Measurements from ENCODE around the gene EEIG1. TPM values are rescaled to one million over a fixed set of nuclear protein-coding genes. Genes with fewer than 3 reads are reported as not detected.

Gene EEIG1
- total RNA-seq, 1 donor from 2014 or later: 32.8 TPM

DNA sequence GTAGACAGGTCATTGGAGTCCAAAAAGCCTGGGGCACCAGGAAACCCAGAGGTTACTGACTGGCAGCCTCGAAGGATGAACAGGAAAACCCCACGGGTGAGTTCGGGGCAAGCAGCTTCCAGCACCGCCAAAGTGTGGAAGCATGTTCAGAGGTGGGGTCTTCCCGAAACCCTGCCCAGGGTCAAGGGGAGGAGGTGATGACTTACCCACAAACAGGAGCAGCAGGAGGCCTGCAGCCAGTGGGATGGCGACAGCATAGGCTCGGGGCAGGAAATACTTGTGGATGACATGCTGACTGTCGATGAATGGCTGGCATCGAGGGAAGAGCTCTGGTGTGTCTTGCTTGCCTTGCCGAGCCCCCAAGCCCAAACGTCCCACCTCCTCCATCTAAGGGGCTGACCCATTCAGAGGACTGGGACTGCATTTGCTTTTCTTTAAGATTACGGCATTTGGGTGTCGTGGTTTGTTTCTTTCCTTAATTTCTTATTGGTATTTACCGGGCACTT, 44.4 kb downstream of the EEIG1 start:
- Histone ChIP-seq H3K4me1 (peaks cover 12 to 22% of the 10 kb centered on the region in 2 donors), H3K4me3 (peak overlapping the region; percentile 69 to 78), H3K27me3 (no peaks in the 10 kb centered on the region), H3K27ac (no peak overlapping the region), H3K9me3 (no peaks in the 10 kb centered on the region), H3K36me3 (peaks cover 0 to 8% of the 10 kb centered on the region in 2 donors)
- TF ChIP-seq, protein P1, sequence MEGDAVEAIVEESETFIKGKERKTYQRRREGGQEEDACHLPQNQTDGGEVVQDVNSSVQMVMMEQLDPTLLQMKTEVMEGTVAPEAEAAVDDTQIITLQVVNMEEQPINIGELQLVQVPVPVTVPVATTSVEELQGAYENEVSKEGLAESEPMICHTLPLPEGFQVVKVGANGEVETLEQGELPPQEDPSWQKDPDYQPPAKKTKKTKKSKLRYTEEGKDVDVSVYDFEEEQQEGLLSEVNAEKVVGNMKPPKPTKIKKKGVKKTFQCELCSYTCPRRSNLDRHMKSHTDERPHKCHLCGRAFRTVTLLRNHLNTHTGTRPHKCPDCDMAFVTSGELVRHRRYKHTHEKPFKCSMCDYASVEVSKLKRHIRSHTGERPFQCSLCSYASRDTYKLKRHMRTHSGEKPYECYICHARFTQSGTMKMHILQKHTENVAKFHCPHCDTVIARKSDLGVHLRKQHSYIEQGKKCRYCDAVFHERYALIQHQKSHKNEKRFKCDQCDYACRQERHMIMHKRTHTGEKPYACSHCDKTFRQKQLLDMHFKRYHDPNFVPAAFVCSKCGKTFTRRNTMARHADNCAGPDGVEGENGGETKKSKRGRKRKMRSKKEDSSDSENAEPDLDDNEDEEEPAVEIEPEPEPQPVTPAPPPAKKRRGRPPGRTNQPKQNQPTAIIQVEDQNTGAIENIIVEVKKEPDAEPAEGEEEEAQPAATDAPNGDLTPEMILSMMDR (IDR thresholded peaks at IDR 0.05): no peak
- DNase-seq (ENCODE audit: low spot score in 2 of 2): no peak
- intact Hi-C loops (cut with DNase I): no loop called here

DNA sequence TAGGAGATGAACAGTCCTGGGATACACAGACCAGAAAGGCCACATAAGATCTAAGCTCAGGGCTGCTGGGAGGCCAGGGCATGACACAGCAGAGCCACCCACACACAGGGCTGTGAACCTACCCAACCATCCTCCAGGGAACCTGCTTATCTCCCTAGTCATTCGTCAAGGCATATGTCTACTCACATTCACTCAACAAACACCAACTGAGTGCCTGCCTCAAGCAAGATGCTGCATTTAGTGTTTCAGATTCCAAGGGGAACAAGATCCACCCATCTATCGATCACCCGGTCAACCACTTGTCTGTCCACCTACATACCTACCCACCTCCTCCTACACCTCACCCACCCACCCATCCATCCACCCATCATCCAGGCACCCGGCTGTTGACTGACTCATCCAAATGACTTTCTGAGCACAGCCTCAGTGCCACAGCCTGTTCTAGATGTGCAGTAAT, 45.0 kb downstream of the EEIG1 start:
- intact Hi-C loops (cut with DNase I): no loop called here
- DNase-seq (ENCODE audit: low spot score in 2 of 2): no peak
- Histone ChIP-seq H3K27me3 (no peaks in the 10 kb centered on the region), H3K27ac (no peak overlapping the region), H3K4me3 (no peak overlapping the region), H3K36me3 (peaks cover 0 to 8% of the 10 kb centered on the region in 2 donors), H3K4me1 (peaks cover 12 to 28% of the 10 kb centered on the region in 2 donors), H3K9me3 (no peaks in the 10 kb centered on the region)
- TF ChIP-seq, protein P1 (IDR thresholded peaks at IDR 0.05): no peak

DNA sequence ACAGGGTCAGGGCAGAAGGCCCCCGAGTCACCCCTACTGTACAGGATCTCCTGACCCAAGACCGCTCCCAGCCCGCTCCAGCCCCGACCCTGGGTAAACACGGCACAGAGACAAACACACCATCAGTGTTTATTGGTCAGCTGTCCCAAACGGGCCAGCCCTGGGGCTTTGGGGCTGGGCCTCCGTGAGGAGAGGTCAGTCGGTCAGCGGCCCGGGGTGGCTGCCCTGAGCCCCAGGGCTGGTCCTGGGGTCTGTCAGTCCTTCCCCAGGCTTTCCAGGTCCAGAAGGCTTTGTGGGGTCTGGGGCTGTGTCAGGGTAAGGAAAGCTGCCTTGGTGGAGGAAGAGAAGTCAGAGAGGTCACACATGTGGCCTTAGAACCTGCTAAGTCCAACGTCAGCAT, 45.8 kb downstream of the EEIG1 start:
- H3K9me3 ChIP-seq: no peaks in the 10 kb centered on the region
- no peak overlapping the region for H3K4me3 ChIP-seq
- intact Hi-C loops (cut with DNase I): no loop called here
- peaks cover 12 to 36% of the 10 kb centered on the region in 2 donors for H3K4me1 ChIP-seq
- DNase-seq (ENCODE audit: low spot score in 2 of 2): no peak
- H3K36me3 ChIP-seq: peaks cover 0 to 8% of the 10 kb centered on the region in 2 donors
- H3K27ac ChIP-seq: no peak overlapping the region
- TF ChIP-seq, protein P1 (IDR thresholded peaks at IDR 0.05): no peak
- no peaks in the 10 kb centered on the region for H3K27me3 ChIP-seq

DNA sequence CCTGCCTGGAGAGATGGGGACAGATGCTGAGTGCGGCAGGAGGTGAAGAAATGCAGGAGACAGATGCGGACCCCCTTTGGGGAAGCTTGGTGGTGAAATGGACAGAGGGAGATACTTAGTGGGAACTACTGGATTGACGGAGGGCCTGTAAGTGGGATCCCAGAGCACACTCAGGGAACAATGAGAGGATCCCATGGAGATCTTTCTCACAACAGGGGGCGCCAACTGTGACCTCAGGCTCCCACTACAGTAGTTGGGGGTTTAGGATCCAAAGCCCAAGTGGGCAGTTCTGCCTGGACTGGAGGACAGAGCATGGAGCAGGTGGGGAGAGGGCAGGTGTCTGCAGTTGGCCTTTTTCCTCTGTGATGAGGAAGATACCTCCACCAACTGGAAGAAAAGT, 46.5 kb downstream of the EEIG1 start:
- DNase-seq (ENCODE audit: low spot score in 2 of 2): no peak
- H3K4me1 ChIP-seq: peaks cover 12 to 37% of the 10 kb centered on the region in 2 donors
- intact Hi-C loops (cut with DNase I): no loop called here

DNA sequence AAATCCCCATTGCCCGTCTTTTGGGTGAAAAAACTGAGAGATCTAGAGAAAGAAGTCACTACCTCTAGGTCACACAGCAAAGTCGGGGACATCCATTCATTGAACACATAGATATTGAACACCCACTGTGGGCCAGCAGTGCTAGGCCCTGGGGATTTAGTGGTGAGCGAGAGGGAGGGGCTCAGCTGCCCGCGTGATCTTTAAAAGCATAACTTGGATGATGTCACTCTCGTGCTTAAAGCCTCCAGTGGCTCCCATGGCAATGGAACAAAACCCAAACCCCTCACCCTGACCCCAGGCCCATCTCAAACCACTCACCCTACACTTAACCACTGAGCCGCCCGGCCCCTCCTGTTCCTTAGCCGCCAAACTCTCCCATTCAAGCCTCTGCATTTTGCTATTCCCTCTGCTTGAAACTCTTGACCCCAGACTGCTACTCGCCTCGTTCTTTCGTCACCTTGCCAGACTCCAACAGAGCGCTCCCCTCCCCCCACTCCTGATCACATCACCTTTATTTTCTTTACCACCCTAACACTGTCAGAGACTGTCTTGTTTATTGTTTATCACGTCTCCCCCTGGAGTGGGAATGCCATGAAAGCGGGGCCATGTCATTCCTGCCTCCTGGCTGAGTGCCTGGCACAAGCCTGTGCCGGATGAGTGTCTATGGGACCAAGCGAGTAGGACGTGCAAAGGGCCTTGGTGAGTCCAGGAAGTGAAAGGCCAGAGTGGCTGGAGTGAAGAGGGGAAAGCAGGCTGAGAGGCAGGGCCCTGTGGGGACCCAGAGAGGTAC, 49.5 kb downstream of the EEIG1 start:
- intact Hi-C loops (cut with DNase I): no loop called here
- no peak overlapping the region for H3K27ac ChIP-seq

More for the DNA sequence above, 46.5 kb downstream of the EEIG1 start:
- no peaks in the 10 kb centered on the region for H3K9me3 ChIP-seq
- TF ChIP-seq, protein P1 (IDR thresholded peaks at IDR 0.05): no peak
- H3K36me3 ChIP-seq: peaks cover 0 to 8% of the 10 kb centered on the region in 2 donors
- H3K27ac ChIP-seq: no peak overlapping the region
- H3K4me3 ChIP-seq: no peak overlapping the region
- H3K27me3 ChIP-seq: no peaks in the 10 kb centered on the region

More for the DNA sequence above, 49.5 kb downstream of the EEIG1 start:
- Histone ChIP-seq H3K9me3 (no peaks in the 10 kb centered on the region), H3K4me1 (peaks cover 3 to 35% of the 10 kb centered on the region in 2 donors), H3K27me3 (no peaks in the 10 kb centered on the region), H3K4me3 (peak overlapping the region; percentile 57), H3K36me3 (peaks cover 0 to 8% of the 10 kb centered on the region in 2 donors)
- no peak for DNase-seq (ENCODE audit: low spot score in 2 of 2)
- TF ChIP-seq, protein P1 (IDR thresholded peaks at IDR 0.05): no peak

Other genes starting within 250 kb of the EEIG1 start
- gene TOR2A, start 245.7 kb downstream of the EEIG1 start, total RNA-seq: not detected
- gene SH2D3C, start 202.3 kb downstream of the EEIG1 start, total RNA-seq: 49.5 TPM
- 470 TPM for gene CDK9, start 195.0 kb downstream of the EEIG1 start, total RNA-seq
- 286 TPM for gene FPGS, start 178.1 kb downstream of the EEIG1 start, total RNA-seq
- 675 TPM for gene ENG, start 126.3 kb downstream of the EEIG1 start, total RNA-seq
- 64.5 TPM for gene AK1, start 103.3 kb downstream of the EEIG1 start, total RNA-seq
- 172 TPM for gene ST6GALNAC6, start 81.4 kb downstream of the EEIG1 start, total RNA-seq
- 134 TPM for gene ST6GALNAC4, start 63.9 kb downstream of the EEIG1 start, total RNA-seq
- gene PIP5KL1, start 50.2 kb downstream of the EEIG1 start, total RNA-seq: not detected
- 18.2 TPM for gene DPM2, start 43.1 kb downstream of the EEIG1 start, total RNA-seq
- 48.2 TPM for gene NAIF1, start 86.3 kb upstream of the EEIG1 start, total RNA-seq
- 27.4 TPM for gene SLC25A25, start 87.2 kb upstream of the EEIG1 start, total RNA-seq
- 97.2 TPM for gene PTGES2, start 146.7 kb upstream of the EEIG1 start, total RNA-seq
- not detected for gene LCN2, start 168.5 kb upstream of the EEIG1 start, total RNA-seq
- 389 TPM for gene BBLN, start 179.3 kb upstream of the EEIG1 start, total RNA-seq
- 85.8 TPM for gene CIZ1, start 210.6 kb upstream of the EEIG1 start, total RNA-seq
- 31.9 TPM for gene DNM1, start 222.4 kb upstream of the EEIG1 start, total RNA-seq

All from ascending aorta (tissue), 2 donors.